ENCODE measurements around the gene UBE2H.

Gene UBE2H

GRCh38 chr7:129952653-129953560 lies at the start of gene UBE2H:
UBE2H (minus strand) TSS chr7:129952960; CDS start chr7:129952555, 405 bp downstream.
- no peak for TF ChIP-seq CTCF (IDR thresholded peaks at IDR 0.05; ENCODE audit: insufficient read depth, low read depth, low read length, missing control alignments)
- DNase-seq (ENCODE audit: low read depth), result peak; percentile 95
- H3K4me3 ChIP-seq (ENCODE audit: low read depth, low read length), result peak within 1 kb of the TSS; percentile 67

- no peak for TF ChIP-seq CTCF (IDR thresholded peaks at IDR 0.05; ENCODE audit: insufficient read depth, low read depth, low read length, missing control alignments)
- H3K4me3 ChIP-seq (ENCODE audit: low read depth, low read length), result no peak overlapping the region
Measured at GRCh38 chr7:129998446-129998845, 45.7 kb upstream of the UBE2H start.

GRCh38 chr7:129997285-129997684 lies 44.5 kb upstream of the UBE2H start:
- DNase-seq (ENCODE audit: low read depth), result no peak
- no peak for TF ChIP-seq CTCF (IDR thresholded peaks at IDR 0.05; ENCODE audit: insufficient read depth, low read depth, low read length, missing control alignments)
- no peak overlapping the region for H3K4me3 ChIP-seq (ENCODE audit: low read depth, low read length)

More at GRCh38 chr7:129998446-129998845, 45.7 kb upstream of the UBE2H start:
- no peak for DNase-seq (ENCODE audit: low read depth)

GRCh38 chr7:129993275-129993674 lies 40.5 kb upstream of the UBE2H start:
- H3K4me3 ChIP-seq (ENCODE audit: low read depth, low read length), result no peak overlapping the region
- TF ChIP-seq CTCF (IDR thresholded peaks at IDR 0.05; ENCODE audit: insufficient read depth, low read depth, low read length, missing control alignments), result no peak
- DNase-seq (ENCODE audit: low read depth), result no peak

GRCh38 chr7:129990403-129991192 lies 37.8 kb upstream of the UBE2H start:
- no peak overlapping the region for H3K4me3 ChIP-seq (ENCODE audit: low read depth, low read length)
- no peak for DNase-seq (ENCODE audit: low read depth)
- no peak for TF ChIP-seq CTCF (IDR thresholded peaks at IDR 0.05; ENCODE audit: insufficient read depth, low read depth, low read length, missing control alignments)

GRCh38 chr7:129989466-129989865 lies 36.7 kb upstream of the UBE2H start:
- peak; percentile 82 for DNase-seq (ENCODE audit: low read depth)
- H3K4me3 ChIP-seq (ENCODE audit: low read depth, low read length), result no peak overlapping the region
- no peak for TF ChIP-seq CTCF (IDR thresholded peaks at IDR 0.05; ENCODE audit: insufficient read depth, low read depth, low read length, missing control alignments)
